Parathyroid adenoma (tissue), 2 donors: ENCODE data around the gene TRAF3.

Experiments
- H2AFZ ChIP-seq: fragments of 300-600 bp; sonication (generic); one replicate; pipeline ENCODE4 v1.7.0; 2017; ENCODE audit warnings: antibody characterized with exemption, mild to moderate bottlenecking
- H3K27ac ChIP-seq: fragments of 300-600 bp; sonication (generic); one replicate; pipeline ENCODE4 v1.7.0; 2017
- H3K27me3 ChIP-seq: fragments of 300-600 bp; sonication (generic); one replicate; pipeline ENCODE4 v1.7.0; 2017; ENCODE audit warnings: low read length; ENCODE audit not compliant: control insufficient read depth, insufficient read depth
- H3K36me3 ChIP-seq: fragments of 300-600 bp; sonication (generic); one replicate; pipeline ENCODE4 v1.7.0; 2017; ENCODE audit warnings: low read length; ENCODE audit not compliant: control insufficient read depth, insufficient read depth
- H3K4me1 ChIP-seq: fragments of 300-600 bp; sonication (generic); one replicate; pipeline ENCODE4 v1.7.0; 2017; ENCODE audit warnings: control low read depth
- H3K4me2 ChIP-seq: fragments of 300-600 bp; sonication (generic); one replicate; pipeline ENCODE4 v1.7.0; 2017; ENCODE audit warnings: low read length
- H3K4me3 ChIP-seq: fragments of 300-600 bp; sonication (generic); one replicate; pipeline ENCODE4 v1.7.0; 2017; ENCODE audit warnings: low read depth, low read length
- H3K79me2 ChIP-seq: fragments of 300-600 bp; sonication (generic); one replicate; pipeline ENCODE4 v1.7.0; 2017; ENCODE audit warnings: control low read depth
- H3K9ac ChIP-seq: fragments of 300-600 bp; sonication (generic); one replicate; pipeline ENCODE4 v1.7.0; 2017; ENCODE audit warnings: mild to moderate bottlenecking
- H3K9me3 ChIP-seq: fragments of 300-600 bp; sonication (generic); one replicate; pipeline ENCODE4 v1.7.0; 2017; ENCODE audit warnings: low read length; ENCODE audit not compliant: control insufficient read depth
- CTCF ChIP-seq: fragments of 300-600 bp; sonication (generic); IDR thresholded peaks from one replicate; pipeline ENCODE4 v1.7.0; 2017; ENCODE audit warnings: antibody characterized with exemption, mild to moderate bottlenecking
- donor health status: primary hyperparathyroidism.

Gene TRAF3

GRCh38 chr14:102909911-102910310 is 132.7 kb downstream of the TRAF3 start:
- Histone ChIP-seq H3K9ac (no peak overlapping the region), H3K9me3 (no peaks in the 10 kb centered on the region), H3K4me3 (no peak overlapping the region), H3K27me3 (no peaks in the 10 kb centered on the region), H3K4me1 (no peaks in the 10 kb centered on the region), H2AFZ (no peak overlapping the region), H3K27ac (no peak overlapping the region), H3K79me2 (no peaks in the 10 kb centered on the region), H3K36me3 (no peaks in the 10 kb centered on the region), H3K4me2 (no peak overlapping the region)
- TF ChIP-seq CTCF = no peak

DNA sequence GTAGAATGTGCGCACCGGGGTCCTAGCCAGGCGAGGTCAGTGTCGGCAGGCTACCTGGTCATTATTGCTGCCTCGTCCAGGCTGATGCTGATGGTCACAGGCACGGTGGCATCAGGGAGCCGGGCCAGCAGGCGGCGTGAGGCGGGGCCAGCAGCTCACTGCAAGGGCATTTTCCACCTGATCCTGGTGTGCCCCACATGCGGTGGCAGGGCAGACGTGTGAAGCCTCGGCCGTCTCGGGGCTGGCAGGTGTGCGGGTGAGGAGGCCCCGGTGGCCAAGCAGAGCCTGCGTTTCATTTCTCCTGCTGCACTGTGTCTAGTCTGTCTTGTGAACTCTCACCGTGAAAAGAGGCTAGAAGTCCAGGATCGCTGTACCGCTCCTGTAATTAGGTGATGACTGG is 133.2 kb downstream of the TRAF3 start:
- no peaks in the 10 kb centered on the region for H3K36me3 ChIP-seq
- no peak overlapping the region for H2AFZ ChIP-seq
- no peak overlapping the region for H3K27ac ChIP-seq
- no peaks in the 10 kb centered on the region for H3K9me3 ChIP-seq
- no peaks in the 10 kb centered on the region for H3K79me2 ChIP-seq
- no peak overlapping the region for H3K9ac ChIP-seq
- no peak for TF ChIP-seq CTCF
- no peak overlapping the region for H3K4me3 ChIP-seq
- no peaks in the 10 kb centered on the region for H3K4me1 ChIP-seq
- no peaks in the 10 kb centered on the region for H3K27me3 ChIP-seq
- no peak overlapping the region for H3K4me2 ChIP-seq

GRCh38 chr14:102911541-102911951 is 134.3 kb downstream of the TRAF3 start:
- H3K27me3 ChIP-seq = no peaks in the 10 kb centered on the region
- no peak overlapping the region for H3K27ac ChIP-seq
- no peak overlapping the region for H3K4me3 ChIP-seq
- no peaks in the 10 kb centered on the region for H3K79me2 ChIP-seq
- no peaks in the 10 kb centered on the region for H3K36me3 ChIP-seq
- no peaks in the 10 kb centered on the region for H3K9me3 ChIP-seq
- no peak for TF ChIP-seq CTCF
- no peak overlapping the region for H3K4me2 ChIP-seq
- no peak overlapping the region for H2AFZ ChIP-seq
- H3K4me1 ChIP-seq = no peaks in the 10 kb centered on the region
- H3K9ac ChIP-seq = no peak overlapping the region

DNA sequence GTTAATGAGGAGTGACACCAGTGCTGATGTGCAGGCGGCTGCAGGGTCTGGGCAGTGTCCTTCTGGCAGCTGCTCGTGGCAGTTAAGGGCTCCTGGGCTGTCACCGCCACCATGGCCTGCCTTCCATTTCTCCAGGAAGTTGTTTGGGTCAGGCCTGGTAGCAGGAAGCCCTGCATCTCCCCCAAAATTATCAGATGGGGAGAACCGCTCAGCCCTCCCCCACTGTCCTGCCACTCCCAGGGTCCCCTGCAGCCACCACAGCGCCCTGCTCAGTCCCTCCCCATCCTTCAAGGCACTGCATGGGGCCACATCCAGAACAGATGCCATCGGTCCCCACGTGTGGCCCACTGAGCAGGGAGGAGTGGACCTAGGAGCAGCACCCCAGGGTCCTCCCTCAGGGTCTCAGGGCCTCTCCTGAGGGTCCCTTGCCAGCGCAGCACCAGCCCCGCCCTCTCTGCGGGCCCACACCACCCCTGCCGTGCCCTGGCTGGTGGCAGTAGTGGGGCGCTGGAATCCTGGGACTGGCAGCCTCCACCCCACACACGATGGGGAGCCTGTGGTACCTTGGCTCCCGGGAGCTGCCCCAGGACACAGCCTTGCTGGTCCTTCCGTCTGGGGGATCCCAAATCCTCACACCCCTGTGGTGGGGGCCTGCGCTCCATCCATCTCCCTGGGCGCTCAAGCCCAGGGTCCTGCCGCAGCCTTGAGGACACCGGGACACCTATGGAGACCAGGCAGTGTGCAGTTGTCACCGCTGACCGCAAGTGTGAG is 134.9 kb downstream of the TRAF3 start:
- Histone ChIP-seq H3K27me3 (no peaks in the 10 kb centered on the region), H3K36me3 (no peaks in the 10 kb centered on the region), H3K79me2 (no peaks in the 10 kb centered on the region), H2AFZ (no peak overlapping the region), H3K9me3 (no peaks in the 10 kb centered on the region), H3K4me3 (no peak overlapping the region), H3K27ac (no peak overlapping the region), H3K9ac (no peak overlapping the region), H3K4me2 (no peak overlapping the region), H3K4me1 (no peaks in the 10 kb centered on the region)
- TF ChIP-seq CTCF = no peak
